K562 (cell line): ENCODE measurements around the gene RETREG2. TPM values are rescaled to one million over a fixed set of nuclear protein-coding genes. Genes with fewer than 3 reads are reported as not detected.

ENCODE experiments used
- CLOCK ChIP-seq: fragments of 250-450 bp; sonication (Bioruptor Pico); IDR thresholded peaks from 2 replicates; pipeline ENCODE4 v1.4.0; 2020; ENCODE audit warnings: mild to moderate bottlenecking, moderate library complexity, borderline replicate concordance
- CREB3L1 ChIP-seq: fragments of 450-650 bp; IDR thresholded peaks from 2 replicates; pipeline ENCODE4 v1.6.1; 2014; ENCODE audit warnings: low read depth, mild to moderate bottlenecking, moderate library complexity, borderline replicate concordance
- E2F3 ChIP-seq: fragments of 250-450 bp; sonication (Bioruptor Pico); IDR thresholded peaks from 2 replicates; pipeline ENCODE4 v1.4.0; 2020; ENCODE audit warnings: mild to moderate bottlenecking
- GABPB1 ChIP-seq: sonication (generic); formaldehyde crosslinking; IDR thresholded peaks from 2 replicates; pipeline ENCODE4 v1.8.0; 2022; ENCODE audit warnings: mild to moderate bottlenecking, missing genetic modification reagents
- HMGN3 ChIP-seq: IDR thresholded peaks from 2 replicates; pipeline ENCODE4 v1.6.1; 2011; ENCODE audit warnings: borderline replicate concordance, low read depth, mild to moderate bottlenecking, mixed read lengths, low read length; ENCODE audit not compliant: insufficient read length; ENCODE audit errors: extremely low read depth
- HNRNPL ChIP-seq: fragments of 200-400 bp; formaldehyde crosslinking; IDR thresholded peaks from 2 replicates; pipeline ENCODE4 v1.6.1; 2017; ENCODE audit warnings: low read depth, mild to moderate bottlenecking, low read length
- MYC ChIP-seq, 2 experiments: fragments of 250-450 bp in 1 of 2; sonication (Bioruptor Pico) in 1 of 2; IDR thresholded peaks; 2 replicates each; pipeline versions ENCODE4 v1.5.1 to v1.6.1; 2012 to 2021; ENCODE audit warnings: low read depth in 2 of 2, borderline replicate concordance in 1 of 2, improper control_type of control experiment in 1 of 2, low read length in 1 of 2, mild to moderate bottlenecking in 1 of 2, moderate library complexity in 1 of 2
- NFXL1 ChIP-seq: fragments of 450-650 bp; formaldehyde crosslinking; IDR thresholded peaks from 2 replicates; pipeline ENCODE4 v1.4.0; 2021; ENCODE audit warnings: mild to moderate bottlenecking
- PHTF2 ChIP-seq: fragments of 250-450 bp; sonication (Bioruptor Pico); IDR thresholded peaks from 2 replicates; pipeline ENCODE4 v1.5.0; 2021; ENCODE audit warnings: mild to moderate bottlenecking
- POLR3G ChIP-seq: IDR thresholded peaks from 2 replicates; pipeline ENCODE4 v1.6.1; 2011; ENCODE audit not compliant: insufficient read length, insufficient replicate concordance; ENCODE audit errors: extremely low read depth
- RAD51 ChIP-seq: fragments of 450-650 bp; IDR thresholded peaks from 2 replicates; pipeline ENCODE4 v1.7.1; 2016; ENCODE audit warnings: low read depth, mild to moderate bottlenecking, borderline replicate concordance
- RCOR1 ChIP-seq, 2 experiments: IDR thresholded peaks; 2 replicates each; pipeline ENCODE4 v1.6.1; 2012; ENCODE audit warnings: low read depth in 2 of 2, low read length in 2 of 2, borderline replicate concordance in 1 of 2, improper control_type of control experiment in 1 of 2
- RNF2 ChIP-seq: sonication (generic); IDR thresholded peaks from 2 replicates; pipeline ENCODE4 v1.6.1; 2016
- SAFB2 ChIP-seq: fragments of 200-400 bp; formaldehyde crosslinking; IDR thresholded peaks from 2 replicates; pipeline ENCODE4 v1.6.1; 2018; ENCODE audit warnings: borderline replicate concordance, low read length, low read depth, moderate library complexity; ENCODE audit not compliant: severe bottlenecking
- SETDB1 ChIP-seq: IDR thresholded peaks from one replicate; pipeline ENCODE4 v1.6.1; 2012; ENCODE audit warnings: low read length, control low read depth, inconsistent platforms
- SMARCE1 ChIP-seq: fragments of 450-650 bp; IDR thresholded peaks from 2 replicates; pipeline ENCODE4 v1.7.1; 2016; ENCODE audit warnings: mild to moderate bottlenecking
- TAF1 ChIP-seq: IDR thresholded peaks from 2 replicates; pipeline ENCODE4 v1.6.1; 2011; ENCODE audit warnings: mild to moderate bottlenecking, low read length, moderate library complexity; ENCODE audit not compliant: insufficient read depth, control insufficient read depth, severe bottlenecking; ENCODE audit errors: extremely low read depth
- ZNF121 ChIP-seq: sonication (generic); formaldehyde crosslinking; conservative IDR thresholded peaks from 2 replicates; pipeline ENCODE4 v1.8.0; 2022; ENCODE audit warnings: missing genetic modification reagents
- polyA plus RNA-seq, 8 experiments: library from polyadenylated mRNA; depleted of rRNA in 4 of 8; stranded (reverse) in 5 of 8; unstranded in 3 of 8; fragments of >200 nt; fragmentation: Nextera tagmentation in 2 of 8; fragmentation: Illumina TruSeq in 1 of 8; extraction: Ambion mirVana in 2 of 8; extraction: Trizol in 1 of 8; gene quantifications; 2 replicates each; pipeline versions ENCODE4 v1.2.1 to v1.2.3, GENCODE V29; 2011 to 2014; ENCODE audit warnings: inconsistent platforms in 1 of 8, missing spikeins in 1 of 8
- total RNA-seq, 7 experiments: library from RNA; depleted of rRNA in 6 of 7; stranded (reverse); fragments of >200 nt in 6 of 7; fragmentation: Illumina TruSeq in 2 of 7; extraction: Trizol in 2 of 7; gene quantifications; 2 replicates each; pipeline versions ENCODE4 v1.2.1 to v1.2.3, GENCODE V29; 2011 to 2021; ENCODE audit warnings: low replicate concordance in 1 of 7

Gene RETREG2
- total and polyA plus RNA-seq, 9 of the 15 experiments (the other 6 are each of a cell fraction or from before 2014, with no cell fraction given): 4.9 to 40.1 (median 19.2) TPM

GRCh38 chr2:219177552-219178376 is at the start of gene RETREG2 (continued):
- TF ChIP-seq RAD51: peak; percentile 99
- no peak for TF ChIP-seq CREB3L1
- TF ChIP-seq CLOCK (CRISPR knock-in tag): no peak
- TF ChIP-seq NFXL1 (CRISPR knock-in tag): no peak
- no peak for TF ChIP-seq PHTF2 (CRISPR knock-in tag)
- no peak for TF ChIP-seq ZNF121 (CRISPR knock-in tag)
- TF ChIP-seq SMARCE1: peak; percentile 54; the same call in 1 of the 2 replicates
- peak; percentile 40; the same call in 1 of the 2 replicates for TF ChIP-seq GABPB1 (CRISPR knock-in tag)
- no peak for TF ChIP-seq HNRNPL
- TF ChIP-seq HMGN3: peak; percentile 58
- TF ChIP-seq SETDB1: no peak
- TF ChIP-seq RNF2: 0 out of 2 replicates have a peak, but pooled peaks have one; percentile 26
- TF ChIP-seq MYC (IDR thresholded peaks at IDR 0.05; ENCODE audit: low read depth, low read length): 0 out of 2 replicates have a peak, but pooled peaks have one; percentile 5
- no peak for TF ChIP-seq MYC (CRISPR knock-in tag; IDR thresholded peaks at IDR 0.05; ENCODE audit: borderline replicate concordance, low read depth)
- TF ChIP-seq SAFB2: no peak
- TF ChIP-seq E2F3 (CRISPR knock-in tag): no peak
- no peak for TF ChIP-seq RCOR1 (IDR thresholded peaks at IDR 0.05; ENCODE audit: borderline replicate concordance in 1 of 2, low read depth in 2 of 2, low read length in 2 of 2)
- no peak for TF ChIP-seq POLR3G
- TF ChIP-seq TAF1: peak; percentile 44
